GM11168 (cell line): ENCODE data around the gene OR51G1.

Experiments used
- in situ Hi-C: fragments of 300-500 bp; cut with MboI; formaldehyde crosslinking; loops from one replicate; pipeline ENCODE4 v1.12.0; 2022; ENCODE audit warnings: low sequenced_read_pairs; ENCODE audit not compliant: unreplicated experiment

The OR51G1 gene

GRCh38 chr11:4881188-4881587 is 43.0 kb downstream of the OR51G1 start:
- in situ Hi-C loops, result no loop called here
